Erythroblast (primary cell): ENCODE results near the gene RGS14.

Experiments
- GATA1 ChIP-seq: IDR thresholded peaks from 2 replicates; pipeline ENCODE4 v1.6.1; 2011; ENCODE audit warnings: low read depth, mild to moderate bottlenecking, control low read depth, low read length, moderate library complexity
- POLR2A ChIP-seq: IDR thresholded peaks from 2 replicates; pipeline ENCODE4 v1.6.1; 2011; ENCODE audit warnings: mild to moderate bottlenecking, low read length

GRCh38 chr5:177390363-177391300 is 32.9 kb downstream of the RGS14 start:
- TF ChIP-seq POLR2A: no peak
- no peak for TF ChIP-seq GATA1
